ENCODE data around the gene SPTBN1. TPM values are rescaled to one million over a fixed set of nuclear protein-coding genes. Genes with fewer than 3 reads are reported as not detected.

SPTBN1 gene
- total and polyA plus RNA-seq, 2 experiments from 2014 or later: 57.7 to 187 TPM

DNA sequence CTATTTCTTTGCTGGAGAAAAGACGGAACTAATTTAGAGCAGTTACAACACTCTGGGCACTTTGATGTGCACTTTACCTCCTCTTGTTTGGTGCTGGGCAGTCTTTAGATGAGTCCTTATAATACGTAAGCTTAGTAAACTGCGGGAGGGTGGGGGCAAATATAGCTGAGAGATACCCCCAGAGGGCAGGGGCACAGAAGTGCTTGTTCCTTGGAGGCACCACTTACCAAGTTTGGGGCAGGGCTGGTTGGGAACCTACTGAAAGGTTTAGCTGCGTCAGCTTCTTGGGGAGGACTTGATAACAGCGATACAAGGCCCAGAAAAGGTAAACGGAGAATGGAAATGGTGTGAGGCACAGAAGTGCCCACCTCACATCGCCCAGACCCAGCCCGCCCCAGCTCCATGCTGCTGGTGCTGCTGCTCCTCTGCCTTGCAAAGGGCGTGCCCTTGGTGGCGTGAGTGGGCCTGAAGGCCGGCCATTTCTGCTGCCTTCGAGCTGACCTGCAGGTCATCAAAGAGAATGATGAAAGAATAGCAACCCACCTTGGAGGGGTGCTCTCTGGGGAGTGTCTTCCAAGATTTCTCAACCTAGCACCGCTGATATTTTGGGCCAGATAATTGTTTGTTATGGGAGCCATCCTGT is 139.2 kb downstream of the SPTBN1 start:
- Histone ChIP-seq H3K4me1 (ENCODE audit: insufficient read depth) (peaks cover 11% of the 10 kb centered on the region), H3K4me3 (no peak overlapping the region), H3K4me2 (ENCODE audit: unreplicated experiment) (no peak overlapping the region), H3K9me2 (ENCODE audit: insufficient read depth) (no peaks in the 10 kb centered on the region), H3K9ac (no peak overlapping the region), H3K9me3 (ENCODE audit: low read depth) (no peaks in the 10 kb centered on the region), H3F3A (ENCODE audit: insufficient read depth) (no peaks in the 10 kb centered on the region), H3K79me2 (ENCODE audit: insufficient read depth) (peaks cover 99% of the 10 kb centered on the region), H3K27me3 (replicated peaks; ENCODE audit: insufficient read depth) (no peaks in the 10 kb centered on the region), H4K20me1 (ENCODE audit: insufficient read depth) (peaks cover 11% of the 10 kb centered on the region; the same call in 1 of the 2 replicates), H3K36me3 (ENCODE audit: low read depth) (0 out of 2 replicates have a peak, but pooled peaks cover 3% of the 10 kb centered on the region), H3K27ac (no peak overlapping the region), H2AFZ (no peak overlapping the region)
- DNase-seq: no peak
- no peak for TF ChIP-seq EZH2 (IDR thresholded peaks at IDR 0.05; ENCODE audit: insufficient read depth, poor library complexity, severe bottlenecking)
- TF ChIP-seq EZH2phosphoT487 (IDR thresholded peaks at IDR 0.05; ENCODE audit: insufficient read depth, low read depth): no peak
- in situ Hi-C loops (cut with MboI): no loop called here
- WGBS, 2 experiments (ENCODE audit: low coverage in 1 of 2, low lambda C conversion rate in 2 of 2, missing lambda C conversion rate in 2 of 2): 96% methylated on average over 13 of the region's 13 CpGs

DNA sequence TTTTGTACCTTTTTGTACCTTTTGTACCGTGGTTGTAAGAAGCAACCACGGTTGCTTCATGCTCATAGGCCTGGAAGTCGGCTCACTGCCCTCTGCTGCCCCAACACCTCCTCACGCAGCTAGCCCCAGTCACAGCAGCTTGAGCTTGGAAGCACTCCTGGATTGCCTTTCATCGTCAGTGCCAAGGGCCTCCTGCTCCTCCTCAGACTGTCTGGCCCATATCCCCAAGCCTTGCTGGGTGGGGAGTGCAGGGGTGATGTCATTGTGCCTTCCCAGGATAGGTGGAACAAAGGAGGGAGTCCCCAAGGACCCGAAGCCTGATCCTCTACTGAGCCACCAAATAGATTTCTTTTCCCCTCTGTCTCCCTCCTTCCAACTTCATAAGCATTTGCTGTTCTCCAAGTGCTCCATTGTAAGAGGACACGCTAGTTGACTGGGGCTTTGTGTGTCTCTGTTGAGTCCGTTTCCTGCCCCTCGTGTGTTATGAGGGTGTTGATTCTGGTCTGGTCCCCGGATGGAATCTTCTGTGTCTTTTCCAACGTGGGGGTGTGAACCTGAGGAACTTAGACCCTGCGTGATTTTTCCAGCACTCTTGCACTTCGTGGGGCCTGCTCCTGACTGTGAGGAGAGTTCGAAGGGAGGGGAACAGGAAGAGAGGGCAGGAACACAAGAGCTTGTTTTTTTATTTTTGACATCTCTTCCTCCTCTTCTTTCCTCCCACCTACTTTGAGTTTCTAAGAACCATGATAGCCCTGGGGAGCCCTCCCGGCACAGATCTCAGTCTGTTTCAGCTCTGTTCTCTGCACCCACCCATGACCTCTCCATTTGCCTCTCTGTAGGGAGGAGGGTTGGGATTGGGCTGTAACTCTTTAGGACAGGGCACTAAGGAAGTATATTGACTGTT is 140.1 kb downstream of the SPTBN1 start:
- H4K20me1 ChIP-seq (ENCODE audit: insufficient read depth): 0 out of 2 replicates have a peak, but pooled peaks cover 5% of the 10 kb centered on the region
- no peak overlapping the region for H3K4me2 ChIP-seq (ENCODE audit: unreplicated experiment)
- DNase-seq: no peak
- H3F3A ChIP-seq (ENCODE audit: insufficient read depth): 0 out of 2 replicates have a peak, but pooled peaks cover under 1% of the 10 kb centered on the region
- H3K27ac ChIP-seq: no peak overlapping the region
- no peak overlapping the region for H3K4me3 ChIP-seq
- peaks cover 19% of the 10 kb centered on the region for H3K4me1 ChIP-seq (ENCODE audit: insufficient read depth)
- H2AFZ ChIP-seq: no peak overlapping the region
- TF ChIP-seq EZH2phosphoT487 (IDR thresholded peaks at IDR 0.05; ENCODE audit: insufficient read depth, low read depth) (no peak), EZH2 (IDR thresholded peaks at IDR 0.05; ENCODE audit: insufficient read depth, poor library complexity, severe bottlenecking) (no peak)
- H3K36me3 ChIP-seq (ENCODE audit: low read depth): 0 out of 2 replicates have a peak, but pooled peaks cover 5% of the 10 kb centered on the region
- in situ Hi-C loops (cut with MboI): no loop called here
- H3K27me3 ChIP-seq (replicated peaks; ENCODE audit: insufficient read depth): no peaks in the 10 kb centered on the region
- no peaks in the 10 kb centered on the region for H3K9me3 ChIP-seq (ENCODE audit: low read depth)
- no peak overlapping the region for H3K9ac ChIP-seq
- WGBS, 2 experiments (ENCODE audit: low coverage in 1 of 2, low lambda C conversion rate in 2 of 2, missing lambda C conversion rate in 2 of 2): 74 to 82% methylated on average over 15 of the region's 15 CpGs
- H3K9me2 ChIP-seq (ENCODE audit: insufficient read depth): no peaks in the 10 kb centered on the region
- H3K79me2 ChIP-seq (ENCODE audit: insufficient read depth): peaks cover 99% of the 10 kb centered on the region

- TF ChIP-seq EZH2 (IDR thresholded peaks at IDR 0.05; ENCODE audit: insufficient read depth, poor library complexity, severe bottlenecking): no peak
- no peak overlapping the region for H3K9ac ChIP-seq
- no peak overlapping the region for H3K4me3 ChIP-seq
- no peak overlapping the region for H2AFZ ChIP-seq
- H3K4me2 ChIP-seq (ENCODE audit: unreplicated experiment): no peak overlapping the region
- H3K9me2 ChIP-seq (ENCODE audit: insufficient read depth): no peaks in the 10 kb centered on the region
- peaks cover 27% of the 10 kb centered on the region for H3K4me1 ChIP-seq (ENCODE audit: insufficient read depth)
- no peak for DNase-seq
- peaks cover 99% of the 10 kb centered on the region for H3K79me2 ChIP-seq (ENCODE audit: insufficient read depth)
- no peaks in the 10 kb centered on the region for H3K9me3 ChIP-seq (ENCODE audit: low read depth)
- WGBS, 2 experiments (ENCODE audit: low coverage in 1 of 2, low lambda C conversion rate in 2 of 2, missing lambda C conversion rate in 2 of 2): 72 to 78% methylated on average over 5 of the region's 5 CpGs
- H4K20me1 ChIP-seq (ENCODE audit: insufficient read depth): 0 out of 2 replicates have a peak, but pooled peaks cover 5% of the 10 kb centered on the region
- in situ Hi-C loops (cut with MboI): no loop called here
- peaks cover 4% of the 10 kb centered on the region; the same call in 1 of the 2 replicates for H3F3A ChIP-seq (ENCODE audit: insufficient read depth)
- H3K27me3 ChIP-seq (replicated peaks; ENCODE audit: insufficient read depth): no peaks in the 10 kb centered on the region
- no peak overlapping the region for H3K27ac ChIP-seq
- 0 out of 2 replicates have a peak, but pooled peaks cover 5% of the 10 kb centered on the region for H3K36me3 ChIP-seq (ENCODE audit: low read depth)
Measured at GRCh38 chr2:54597153-54597848, 141.2 kb downstream of the SPTBN1 start.

Measured in GM23248 (cell line).